B cell (primary cell): ENCODE measurements around the gene MS4A7. TPM values are rescaled to one million over a fixed set of nuclear protein-coding genes. Genes with fewer than 3 reads are reported as not detected.

Source experiments
- ATAC-seq: fragments of 200-7000 bp; cut with Tn5 transposase; one replicate; pipeline ENCODE4 v1.10.0; 2021; ENCODE audit warnings: low read depth, mild to moderate bottlenecking, moderate number of reproducible peaks, moderate library complexity
- CTCF ChIA-PET: fragments of 350-600 bp; sonication (Branson Sonifier 250); formaldehyde crosslinking; loops from one replicate; lab custom pipeline; 2021; ENCODE audit warnings: antibody characterized with exemption, inconsistent platforms; lab: Charles Lee
- POLR2A ChIA-PET: fragments of 350-600 bp; sonication (Branson Sonifier 250); formaldehyde crosslinking; loops from one replicate; lab custom pipeline; 2021; ENCODE audit warnings: antibody characterized with exemption; lab: Charles Lee
- DNase-seq: peaks from one replicate; pipeline ENCODE4 v3.0.0; 2013
- H2AFZ ChIP-seq: 2 replicates; pipeline ENCODE4 v1.6.1; 2012; ENCODE audit warnings: mild to moderate bottlenecking, low read depth, low read length; ENCODE audit not compliant: insufficient read depth, poor library complexity, severe bottlenecking
- H3K27ac ChIP-seq, 2 donors: 1 replicate in 1 of 2; 2 replicates in 1 of 2; pipeline ENCODE4 v1.5.1; 2012 to 2013; ENCODE audit warnings: low read length in 2 of 2, mild to moderate bottlenecking in 2 of 2, moderate library complexity in 1 of 2
- H3K27me3 ChIP-seq, 4 experiments: fragments of 200-600 bp in 1 of 4; sonication (generic) in 1 of 4; replicated peaks in 1 of 4; 1 replicate in 2 of 4; 2 replicates in 2 of 4; pipeline versions ENCODE4 v1.6.1 to v1.7.0; 2013 to 2016; ENCODE audit warnings: low read length in 3 of 4, mild to moderate bottlenecking in 2 of 4, mixed read lengths in 1 of 4, moderate library complexity in 1 of 4; ENCODE audit not compliant: insufficient read depth in 4 of 4, control insufficient read depth in 3 of 4; ENCODE audit errors: control extremely low read depth in 1 of 4
- H3K36me3 ChIP-seq, 2 experiments: replicated peaks in 1 of 2; 1 replicate in 1 of 2; 2 replicates in 1 of 2; pipeline versions ENCODE4 v1.6.1 to v1.7.1; 2013; ENCODE audit warnings: low read length in 1 of 2; ENCODE audit not compliant: insufficient read depth in 2 of 2, control insufficient read depth in 1 of 2; ENCODE audit errors: control extremely low read depth in 1 of 2, extremely low read depth in 1 of 2
- H3K4me1 ChIP-seq, 2 donors: fragments of 200-600 bp in 1 of 2; sonication (generic) in 1 of 2; 1 replicate in 1 of 2; 2 replicates in 1 of 2; pipeline versions ENCODE4 v1.5.1 to v1.6.1; 2013 to 2017; ENCODE audit warnings: low read length in 2 of 2; ENCODE audit not compliant: control insufficient read depth in 2 of 2, insufficient read depth in 2 of 2
- H3K4me2 ChIP-seq: replicated peaks from 2 replicates; pipeline ENCODE3; 2012; ENCODE audit warnings: mild to moderate bottlenecking, low read depth, low read length; ENCODE audit not compliant: poor library complexity, severe bottlenecking
- H3K4me3 ChIP-seq, 5 experiments: fragments of 200-600 bp in 1 of 5; sonication (generic) in 1 of 5; 1 replicate in 3 of 5; 2 replicates in 2 of 5; pipeline versions ENCODE4 v1.5.1 to v1.7.0; 2011 to 2016; ENCODE audit warnings: low read length in 4 of 5, mild to moderate bottlenecking in 4 of 5, low read depth in 2 of 5, control low read depth in 1 of 5, moderate library complexity in 1 of 5; ENCODE audit not compliant: insufficient read depth in 1 of 5; ENCODE audit errors: control extremely low read depth in 1 of 5, extremely low read depth in 1 of 5
- H3K79me2 ChIP-seq: fragments of 200-600 bp; sonication (generic); one replicate; pipeline ENCODE4 v1.6.0; 2016; ENCODE audit warnings: low read length; ENCODE audit not compliant: control insufficient read depth, insufficient read depth
- H3K9ac ChIP-seq: fragments of 200-600 bp; sonication (generic); 2 replicates; pipeline ENCODE4 v1.6.1; 2017; ENCODE audit warnings: mild to moderate bottlenecking, low read length, moderate library complexity
- H3K9me3 ChIP-seq, 3 donors: one replicate each; pipeline versions ENCODE4 v1.6.1 to v1.7.1; 2013; ENCODE audit warnings: low read length in 2 of 3; ENCODE audit not compliant: control insufficient read depth in 2 of 3, insufficient read depth in 1 of 3; ENCODE audit errors: control extremely low read depth in 1 of 3
- H4K20me1 ChIP-seq: 2 replicates; pipeline ENCODE4 v1.6.0; 2012; ENCODE audit warnings: mild to moderate bottlenecking, low read length; ENCODE audit not compliant: insufficient read depth, control insufficient read depth, poor library complexity, severe bottlenecking
- H3K27ac Mint-ChIP-seq: one replicate; pipeline ENCODE4 v1.8.0; 2021; ENCODE audit warnings: mixed read lengths
- H3K27me3 Mint-ChIP-seq: one replicate; pipeline ENCODE4 v1.8.0; 2021; ENCODE audit warnings: mixed read lengths
- H3K4me1 Mint-ChIP-seq: one replicate; pipeline ENCODE4 v1.8.0; 2021; ENCODE audit warnings: mixed read lengths
- H3K4me3 Mint-ChIP-seq: one replicate; pipeline ENCODE4 v1.8.0; 2021; ENCODE audit warnings: mixed read lengths
- H3K9me3 Mint-ChIP-seq: one replicate; pipeline ENCODE4 v1.8.0; 2022; ENCODE audit warnings: mixed read lengths; ENCODE audit not compliant: insufficient read depth
- CTCF ChIP-seq: fragments of 200-600 bp; IDR thresholded peaks from one replicate; pipeline ENCODE4 v1.8.0; 2022; ENCODE audit warnings: antibody characterized with exemption, mild to moderate bottlenecking
- EZH2 ChIP-seq: IDR thresholded peaks from 2 replicates; pipeline ENCODE4 v1.6.1; 2012; ENCODE audit warnings: borderline replicate concordance, low read depth, mild to moderate bottlenecking, moderate library complexity, low read length; ENCODE audit not compliant: insufficient read depth, poor library complexity, severe bottlenecking
- WGBS: methylation state at CpG from one replicate; pipeline ENCODE4 v1.1.5; 2013; ENCODE audit warnings: missing lambda C conversion rate; ENCODE audit not compliant: insufficient coverage; 5-methylcytosine and 5-hydroxymethylcytosine counted together
- intact Hi-C: fragments of 100-400 bp; cut with micrococcal nuclease; formaldehyde crosslinking; loops from one replicate; pipeline ENCODE4 v1.10.0; 2022
- polyA plus RNA-seq: library from polyadenylated mRNA; depleted of rRNA; stranded (reverse); fragments of >200 nt; gene quantifications from 2 replicates; pipeline ENCODE4 v1.2.3, GENCODE V29; 2012
- total RNA-seq, 2 donors: library from RNA; stranded (reverse); fragments of 120-200 nt in 1 of 2; gene quantifications; 1 replicate in 1 of 2; 2 replicates in 1 of 2; pipeline versions ENCODE4 v1.2.3 to v1.2.4, GENCODE V29; 2013 to 2022

The MS4A7 gene
- total and polyA plus RNA-seq, 2 donors (not counting 1 experiment from before 2014, with no cell fraction given): 16.8 to 27.2 TPM

DNA sequence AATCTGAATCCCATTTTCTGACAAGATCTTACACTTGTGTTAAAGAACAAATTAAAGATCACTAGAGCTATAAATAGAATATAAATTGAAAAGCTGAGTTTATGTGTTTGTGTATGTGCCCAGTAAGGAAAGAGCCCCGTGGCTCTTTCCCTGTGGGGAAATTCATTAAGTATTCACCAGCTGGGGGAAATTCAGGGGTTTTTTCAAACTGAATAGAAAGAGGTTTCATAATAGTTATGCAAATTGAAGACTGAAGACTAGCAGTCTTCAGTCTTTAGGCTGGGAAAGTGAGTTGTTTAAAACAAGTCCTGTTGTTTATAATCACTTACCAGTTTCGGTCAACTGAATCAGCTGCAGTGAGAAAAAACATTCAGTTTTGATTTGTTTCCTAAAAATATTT is 11.3 kb upstream of the MS4A7 start:
- Histone ChIP-seq H3K27me3 (no peaks in the 10 kb centered on the region), H3K4me3 (peak overlapping the region in 1 of 5 experiments; percentile 50), H3K36me3 (no peaks in the 10 kb centered on the region), H4K20me1 (no peaks in the 10 kb centered on the region), H3K4me1 (peaks cover 70 to 79% of the 10 kb centered on the region in 2 donors), H3K4me2 (peak overlapping the region; percentile 64), H3K9me3 (peaks cover 0 to 6% (median 2%) of the 10 kb centered on the region in 3 donors), H2AFZ (no peak overlapping the region), H3K27ac (peak overlapping the region; percentile 73 to 89), H3K79me2 (peaks cover 71% of the 10 kb centered on the region), H3K9ac (peak overlapping the region; percentile 37)
- CTCF ChIA-PET: interaction anchor here (0.5 to 13.3 kb wide), 11 partner anchors 11 to 1088 kb away, joined by 3 to 257 read pairs (median 11); partner anchors contain the start of genes MS4A1, MS4A14 and MS4A7
- TF ChIP-seq EZH2 (no peak), CTCF (no peak)
- POLR2A ChIA-PET: interaction anchor here (0.7 to 2.9 kb wide), 9 partner anchors 11 to 117 kb away, joined by 3 to 20 read pairs (median 5); partner anchors contain the start of genes MS4A1 and MS4A7
- intact Hi-C loops: loop anchor here (1.0 to 5.0 kb wide), 4 partner anchors 10 to 205 kb away; partner anchors contain the start of gene MS4A1
- ATAC-seq (peak; percentile 54), DNase-seq (peak; percentile 86)
- Mint-ChIP-seq H3K27me3 (no peaks in the 10 kb centered on the region), H3K4me3 (peak overlapping the region; percentile 73), H3K9me3 (peaks cover 3% of the 10 kb centered on the region), H3K27ac (peak overlapping the region; percentile 93), H3K4me1 (peaks cover 87% of the 10 kb centered on the region)
- 0% methylated on average over 1 of the region's 2 CpGs for WGBS

GRCh38 chr11:60367896-60368295 is 10.4 kb upstream of the MS4A7 start:
- peak overlapping the region; percentile 64 for H3K4me2 ChIP-seq
- peak overlapping the region; percentile 35 for H2AFZ ChIP-seq
- Mint-ChIP-seq H3K27me3 (no peaks in the 10 kb centered on the region), H3K9me3 (peaks cover 3% of the 10 kb centered on the region), H3K4me3 (peak overlapping the region; percentile 73), H3K27ac (peak overlapping the region; percentile 93), H3K4me1 (peaks cover 84% of the 10 kb centered on the region)
- ATAC-seq (no peak), DNase-seq (no peak)
- ChIA-PET POLR2A (interaction anchor here (0.7 to 2.9 kb wide), 6 partner anchors 10 to 116 kb away, joined by 3 to 20 read pairs (median 7); partner anchors contain the start of genes MS4A1 and MS4A7), CTCF (interaction anchor here (1.1 to 13.3 kb wide), 10 partner anchors 10 to 251 kb away, joined by 3 to 257 read pairs (median 29); partner anchors contain the start of genes MS4A1, MS4A14 and MS4A7)
- peak overlapping the region; percentile 37 for H3K9ac ChIP-seq
- no peaks in the 10 kb centered on the region for H4K20me1 ChIP-seq
- H3K4me1 ChIP-seq: peaks cover 68 to 74% of the 10 kb centered on the region in 2 donors
- H3K27ac ChIP-seq: peak overlapping the region; percentile 73 to 89
- peaks cover 73% of the 10 kb centered on the region for H3K79me2 ChIP-seq
- peak overlapping the region in 1 of 5 experiments; percentile 50 for H3K4me3 ChIP-seq
- WGBS: 87% methylated on average over 19 of the region's 19 CpGs
- H3K27me3 ChIP-seq: no peaks in the 10 kb centered on the region
- TF ChIP-seq CTCF (no peak), EZH2 (no peak)
- intact Hi-C loops: loop anchor here (1.0 to 5.0 kb wide), 4 partner anchors 9 to 204 kb away; partner anchors contain the start of gene MS4A1
- H3K36me3 ChIP-seq: no peaks in the 10 kb centered on the region
- peaks cover 0 to 6% (median 2%) of the 10 kb centered on the region in 3 donors for H3K9me3 ChIP-seq
